ENCODE results near the gene BHLHE40. TPM values are rescaled to one million over a fixed set of nuclear protein-coding genes. Genes with fewer than 3 reads are reported as not detected.

Gene BHLHE40
- total and polyA plus RNA-seq, 10 of the 15 experiments (the other 5 are each of a cell fraction or from before 2014, with no cell fraction given), result 25.2 to 106 (median 51.4) TPM

- TF ChIP-seq ATF7 (IDR thresholded peaks at IDR 0.05; ENCODE audit: low read depth) (peak; percentile 60), BHLHE40 (IDR thresholded peaks at IDR 0.05; ENCODE audit: borderline replicate concordance in 1 of 2, low read depth in 2 of 2, low read length in 1 of 2) (peak in 1 of 2 experiments; percentile 24; a peak in 2 of 4 replicates), TCF7 (IDR thresholded peaks at IDR 0.05; ENCODE audit: borderline replicate concordance) (peak; percentile 86), SMAD1 (IDR thresholded peaks at IDR 0.05; ENCODE audit: low read depth, partially characterized antibody) (no peak), ZNF384 (IDR thresholded peaks at IDR 0.05; ENCODE audit: borderline replicate concordance, low read depth, low read length) (peak; percentile 43; the same call in 1 of the 2 replicates), HDGF (IDR thresholded peaks at IDR 0.05) (no peak), SMAD5 (IDR thresholded peaks at IDR 0.05; ENCODE audit: low read depth) (no peak), NRF1 (conservative IDR thresholded peaks at IDR 0.05; ENCODE audit: low read depth, low read length) (no peak), POU2F2 (IDR thresholded peaks at IDR 0.05; ENCODE audit: borderline replicate concordance, low read depth, low read length) (no peak), GATAD2B (conservative IDR thresholded peaks at IDR 0.05; ENCODE audit: low read depth) (no peak), KAT2A (conservative IDR thresholded peaks at IDR 0.05; ENCODE audit: control insufficient read depth, low read depth, low read length) (no peak), MYB (IDR thresholded peaks at IDR 0.05; ENCODE audit: borderline replicate concordance, low read depth, low read length) (no peak), CEBPB (IDR thresholded peaks at IDR 0.05; ENCODE audit: borderline replicate concordance in 1 of 2, low read depth in 2 of 2, low read length in 2 of 2) (no peak; a peak in 1 of 4 replicates), ZNF207 (IDR thresholded peaks at IDR 0.05; ENCODE audit: borderline replicate concordance) (no peak), NFYA (IDR thresholded peaks at IDR 0.05; ENCODE audit: borderline replicate concordance, low read depth, low read length) (no peak), IRF3 (IDR thresholded peaks at IDR 0.05) (no peak), BACH1 (IDR thresholded peaks at IDR 0.05; ENCODE audit: borderline replicate concordance) (no peak), SIN3A (IDR thresholded peaks at IDR 0.05; ENCODE audit: low read depth, low read length) (no peak), USF2 (IDR thresholded peaks at IDR 0.05; ENCODE audit: borderline replicate concordance, low read depth, low read length) (no peak), NR2C1 (IDR thresholded peaks at IDR 0.05) (no peak), NFXL1 (IDR thresholded peaks at IDR 0.05; ENCODE audit: borderline replicate concordance) (no peak), TBL1XR1 (IDR thresholded peaks at IDR 0.05; ENCODE audit: low read depth, low read length) (peak; percentile 34; the same call in 1 of the 2 replicates), USF1 (IDR thresholded peaks at IDR 0.05; ENCODE audit: borderline replicate concordance, extremely low read length, insufficient read depth, low read depth, low read length) (no peak), CBX3 (IDR thresholded peaks at IDR 0.05; ENCODE audit: borderline replicate concordance, low read depth) (no peak), TARDBP (IDR thresholded peaks at IDR 0.05; ENCODE audit: borderline replicate concordance) (no peak), YY1 (IDR thresholded peaks at IDR 0.05; ENCODE audit: low read depth, low read length) (no peak), RBBP5 (conservative IDR thresholded peaks at IDR 0.05) (no peak), ZSCAN29 (IDR thresholded peaks at IDR 0.05) (no peak)
Observed at GRCh38 chr3:5022187-5022965, 43.1 kb downstream of the BHLHE40 start (continued).

Data from GM12878 (cell line).